HepG2 (cell line): ENCODE results near the gene UBE2N.

Experiments
- MXI1 ChIP-seq: IDR thresholded peaks from 3 replicates; pipeline ENCODE4 v1.6.1; 2012; ENCODE audit warnings: low read depth, low read length, inconsistent platforms, borderline replicate concordance
- TAF1 ChIP-seq: sonication (generic); formaldehyde crosslinking; IDR thresholded peaks from 2 replicates; pipeline ENCODE4 v1.4.0; 2020; ENCODE audit warnings: missing genetic modification reagents
- ZNF672 ChIP-seq: sonication (generic); formaldehyde crosslinking; IDR thresholded peaks from 2 replicates; pipeline ENCODE4 v1.8.1; 2022; ENCODE audit warnings: missing genetic modification reagents
- TF ChIP-seq, protein P1 (sequence below): sonication (generic); formaldehyde crosslinking; IDR thresholded peaks from 2 replicates; pipeline ENCODE4 v1.9.0; 2021; ENCODE audit warnings: missing genetic modification reagents, mild to moderate bottlenecking, borderline replicate concordance
- TF ChIP-seq, protein P2 (sequence below): sonication (generic); formaldehyde crosslinking; IDR thresholded peaks from 2 replicates; pipeline ENCODE4 v1.5.0; 2020; ENCODE audit warnings: mild to moderate bottlenecking, missing genetic modification reagents, moderate library complexity

DNA sequence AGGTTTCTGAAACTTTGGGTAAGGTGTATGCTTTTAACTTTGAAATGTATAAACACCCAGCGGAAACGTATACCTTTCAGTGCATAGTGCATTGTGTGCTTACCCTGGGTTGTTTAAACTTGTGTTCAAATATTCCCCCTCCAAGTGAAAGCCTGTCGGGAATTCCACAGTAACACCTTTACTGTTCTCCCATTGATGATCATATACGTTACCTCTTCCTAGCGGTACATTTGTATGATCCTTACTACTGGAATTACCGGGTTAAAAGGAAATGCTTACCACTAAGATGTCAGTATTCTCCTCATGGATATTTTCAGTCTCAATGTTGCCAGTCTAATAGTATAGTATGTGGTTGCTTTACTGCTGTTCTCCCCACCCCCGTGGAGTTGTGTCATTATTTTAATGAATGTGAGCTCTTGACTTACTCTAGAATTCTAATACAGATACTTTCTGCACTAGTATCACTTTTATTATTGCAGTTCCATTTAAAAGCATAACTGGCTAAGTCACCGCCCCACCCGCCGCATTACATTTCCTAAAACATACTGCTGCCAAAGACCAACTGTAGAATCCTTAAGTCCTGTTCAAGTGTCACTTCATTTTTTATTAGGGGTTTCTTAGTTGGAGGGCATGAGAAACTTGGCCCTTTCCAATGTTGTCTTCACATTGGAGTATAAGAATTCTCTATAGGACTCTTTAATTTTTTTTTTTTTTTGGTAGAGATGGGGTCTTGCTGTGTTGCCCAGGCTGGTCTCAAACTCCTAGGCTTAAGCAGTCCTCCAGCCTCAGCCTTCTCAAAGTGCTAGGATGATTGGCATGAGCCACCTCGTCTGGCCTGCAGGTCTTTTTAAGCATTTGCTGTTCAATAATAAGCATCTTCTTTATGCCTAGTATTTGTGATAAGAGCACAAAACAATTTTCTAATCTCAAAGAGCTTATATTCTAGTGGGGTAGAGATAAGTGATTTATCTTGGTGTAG is 39.1 kb downstream of the UBE2N start:
- TF ChIP-seq TAF1, result no peak
- no peak for TF ChIP-seq MXI1
- TF ChIP-seq, protein P1, sequence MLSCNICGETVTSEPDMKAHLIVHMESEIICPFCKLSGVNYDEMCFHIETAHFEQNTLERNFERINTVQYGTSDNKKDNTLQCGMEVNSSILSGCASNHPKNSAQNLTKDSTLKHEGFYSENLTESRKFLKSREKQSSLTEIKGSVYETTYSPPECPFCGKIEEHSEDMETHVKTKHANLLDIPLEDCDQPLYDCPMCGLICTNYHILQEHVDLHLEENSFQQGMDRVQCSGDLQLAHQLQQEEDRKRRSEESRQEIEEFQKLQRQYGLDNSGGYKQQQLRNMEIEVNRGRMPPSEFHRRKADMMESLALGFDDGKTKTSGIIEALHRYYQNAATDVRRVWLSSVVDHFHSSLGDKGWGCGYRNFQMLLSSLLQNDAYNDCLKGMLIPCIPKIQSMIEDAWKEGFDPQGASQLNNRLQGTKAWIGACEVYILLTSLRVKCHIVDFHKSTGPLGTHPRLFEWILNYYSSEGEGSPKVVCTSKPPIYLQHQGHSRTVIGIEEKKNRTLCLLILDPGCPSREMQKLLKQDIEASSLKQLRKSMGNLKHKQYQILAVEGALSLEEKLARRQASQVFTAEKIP (CRISPR knock-in tag), result no peak
- TF ChIP-seq, protein P2, sequence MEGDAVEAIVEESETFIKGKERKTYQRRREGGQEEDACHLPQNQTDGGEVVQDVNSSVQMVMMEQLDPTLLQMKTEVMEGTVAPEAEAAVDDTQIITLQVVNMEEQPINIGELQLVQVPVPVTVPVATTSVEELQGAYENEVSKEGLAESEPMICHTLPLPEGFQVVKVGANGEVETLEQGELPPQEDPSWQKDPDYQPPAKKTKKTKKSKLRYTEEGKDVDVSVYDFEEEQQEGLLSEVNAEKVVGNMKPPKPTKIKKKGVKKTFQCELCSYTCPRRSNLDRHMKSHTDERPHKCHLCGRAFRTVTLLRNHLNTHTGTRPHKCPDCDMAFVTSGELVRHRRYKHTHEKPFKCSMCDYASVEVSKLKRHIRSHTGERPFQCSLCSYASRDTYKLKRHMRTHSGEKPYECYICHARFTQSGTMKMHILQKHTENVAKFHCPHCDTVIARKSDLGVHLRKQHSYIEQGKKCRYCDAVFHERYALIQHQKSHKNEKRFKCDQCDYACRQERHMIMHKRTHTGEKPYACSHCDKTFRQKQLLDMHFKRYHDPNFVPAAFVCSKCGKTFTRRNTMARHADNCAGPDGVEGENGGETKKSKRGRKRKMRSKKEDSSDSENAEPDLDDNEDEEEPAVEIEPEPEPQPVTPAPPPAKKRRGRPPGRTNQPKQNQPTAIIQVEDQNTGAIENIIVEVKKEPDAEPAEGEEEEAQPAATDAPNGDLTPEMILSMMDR, result no peak
- TF ChIP-seq ZNF672 (CRISPR knock-in tag), result no peak
